Natural killer cell treated with Interleukin-12 subunit alpha and Interleukin-12 subunit beta and Interleukin-15 and Interleukin-18, amount 100 ng/mL, for 72 hours (primary cell): Measurements from ENCODE around the gene GLI3. TPM values are rescaled to one million over a fixed set of nuclear protein-coding genes. Genes with fewer than 3 reads are reported as not detected.

Experiments used
- ATAC-seq, 2 donors: fragments of 150-1000 bp; cut with Tn5 transposase in 1 of 2; sonication (Bioruptor Pico), chemical (Tn5 transposase) in 1 of 2; 2 replicates each; pipeline ENCODE4 v1.10.0; 2021
- DNase-seq: peaks from one replicate; pipeline ENCODE4 v3.0.0; 2022; ENCODE audit warnings: low spot score
- H3K27ac Mint-ChIP-seq, 2 donors: 1 replicate in 1 of 2; 2 replicates in 1 of 2; pipeline ENCODE4 v1.8.0; 2022; ENCODE audit warnings: mixed read lengths in 2 of 2, mild to moderate bottlenecking in 1 of 2, moderate library complexity in 1 of 2
- H3K27me3 Mint-ChIP-seq, 2 donors: 1 replicate in 1 of 2; 2 replicates in 1 of 2; pipeline ENCODE4 v1.8.0; 2022; ENCODE audit warnings: mixed read lengths in 2 of 2
- H3K36me3 Mint-ChIP-seq: one replicate; pipeline ENCODE4 v1.8.0; 2022; ENCODE audit warnings: mixed read lengths
- H3K4me1 Mint-ChIP-seq, 2 donors: 1 replicate in 1 of 2; 2 replicates in 1 of 2; pipeline ENCODE4 v1.8.0; 2022; ENCODE audit warnings: low read depth in 2 of 2, mixed read lengths in 2 of 2, mild to moderate bottlenecking in 1 of 2
- H3K4me3 Mint-ChIP-seq: one replicate; pipeline ENCODE4 v1.8.0; 2022; ENCODE audit warnings: mixed read lengths
- H3K9me3 Mint-ChIP-seq: 2 replicates; pipeline ENCODE4 v1.8.0; 2022; ENCODE audit warnings: mixed read lengths
- total RNA-seq, 2 donors: library from RNA; stranded (reverse); gene quantifications; one replicate each; pipeline ENCODE4 v1.2.3, GENCODE V29; 2022

Gene GLI3
- total RNA-seq, 2 donors from 2014 or later, result 0.25 to 1.1 TPM

DNA sequence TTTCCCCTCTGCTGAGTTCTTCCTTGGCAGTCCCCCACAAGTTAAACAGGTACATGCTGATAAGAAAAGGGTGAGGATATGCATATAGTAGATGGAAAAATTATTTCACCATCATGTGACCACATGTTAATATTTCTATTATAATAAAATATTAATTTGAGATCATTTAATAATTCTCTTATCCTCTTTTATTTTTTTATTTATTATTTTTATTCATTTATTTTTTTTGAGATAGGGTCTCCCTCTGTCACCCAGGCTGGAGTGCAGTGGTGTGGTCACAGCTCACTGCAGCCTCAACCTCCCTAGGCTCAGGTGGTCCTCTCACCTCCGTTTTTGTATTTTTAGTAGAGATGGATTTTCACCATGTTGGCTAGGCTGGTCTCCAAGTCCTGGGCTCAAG, 11.6 kb upstream of the GLI3 start:
- Mint-ChIP-seq H3K27me3 (peaks cover 0 to 5% of the 10 kb centered on the region in 2 donors), H3K36me3 (no peaks in the 10 kb centered on the region), H3K4me1 (peaks cover 0 to 16% of the 10 kb centered on the region in 2 donors), H3K4me3 (no peak overlapping the region), H3K9me3 (no peaks in the 10 kb centered on the region), H3K27ac (no peak overlapping the region)
- ATAC-seq (no peak), DNase-seq (no peak)

- Mint-ChIP-seq H3K27ac (no peak overlapping the region), H3K36me3 (no peaks in the 10 kb centered on the region), H3K9me3 (no peaks in the 10 kb centered on the region), H3K4me1 (peaks cover 0 to 16% of the 10 kb centered on the region in 2 donors), H3K4me3 (no peak overlapping the region), H3K27me3 (peaks cover 0 to 9% of the 10 kb centered on the region in 2 donors)
- no peak for DNase-seq
- ATAC-seq, result no peak
These were observed 10.3 kb upstream of the GLI3 start for GRCh38 chr7:42247301-42247700.

DNA sequence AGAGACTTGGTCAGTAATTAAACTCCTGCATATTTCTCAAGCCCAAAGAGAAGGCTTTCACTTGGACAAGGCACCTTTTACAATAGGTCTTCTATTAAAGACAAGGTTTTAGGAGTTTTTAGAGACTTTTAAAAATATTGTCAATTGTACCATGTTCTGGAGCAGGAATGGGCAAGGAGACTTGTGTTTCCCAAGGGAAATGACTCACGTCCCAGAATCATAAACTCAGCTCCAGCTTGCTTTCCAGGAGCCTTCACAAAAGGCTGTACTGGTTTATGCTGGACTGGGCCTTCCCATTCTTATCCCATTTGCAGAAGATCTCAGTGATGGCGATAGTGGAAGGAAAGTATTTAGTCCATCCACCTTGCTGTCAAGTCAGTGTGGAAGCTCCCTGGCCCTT, 7.8 kb upstream of the GLI3 start:
- H3K27me3 Mint-ChIP-seq, result peaks cover 17 to 19% of the 10 kb centered on the region in 2 donors
- H3K9me3 Mint-ChIP-seq, result no peaks in the 10 kb centered on the region
- no peak overlapping the region for H3K27ac Mint-ChIP-seq
- peaks cover 0 to 16% of the 10 kb centered on the region in 2 donors for H3K4me1 Mint-ChIP-seq
- ATAC-seq, result no peak
- no peak overlapping the region for H3K4me3 Mint-ChIP-seq
- no peak for DNase-seq
- H3K36me3 Mint-ChIP-seq, result no peaks in the 10 kb centered on the region

DNA sequence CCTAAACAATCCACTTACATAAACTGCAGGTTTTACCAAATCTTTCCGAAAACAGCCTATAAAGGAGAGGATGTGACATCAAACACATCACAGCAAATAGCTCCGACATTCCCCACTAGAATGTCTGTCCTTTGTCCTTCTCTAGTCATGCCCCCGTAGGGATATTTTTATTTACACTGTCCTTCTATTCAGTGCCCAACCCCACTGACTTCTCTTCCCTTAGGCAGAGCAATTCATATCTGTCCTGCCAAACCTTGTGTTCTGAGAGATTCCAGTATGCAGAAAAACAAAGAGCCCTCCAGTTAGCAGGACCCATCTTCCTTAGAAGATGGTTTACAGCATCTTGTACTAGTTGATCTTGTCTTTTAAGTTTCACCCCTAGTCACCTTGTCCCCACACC, 5.4 kb upstream of the GLI3 start:
- Mint-ChIP-seq H3K4me3 (no peak overlapping the region), H3K9me3 (no peaks in the 10 kb centered on the region), H3K27ac (no peak overlapping the region), H3K27me3 (peaks cover 34 to 40% of the 10 kb centered on the region in 2 donors), H3K4me1 (peaks cover 5 to 19% of the 10 kb centered on the region in 2 donors), H3K36me3 (no peaks in the 10 kb centered on the region)
- ATAC-seq, result no peak
- no peak for DNase-seq

DNA sequence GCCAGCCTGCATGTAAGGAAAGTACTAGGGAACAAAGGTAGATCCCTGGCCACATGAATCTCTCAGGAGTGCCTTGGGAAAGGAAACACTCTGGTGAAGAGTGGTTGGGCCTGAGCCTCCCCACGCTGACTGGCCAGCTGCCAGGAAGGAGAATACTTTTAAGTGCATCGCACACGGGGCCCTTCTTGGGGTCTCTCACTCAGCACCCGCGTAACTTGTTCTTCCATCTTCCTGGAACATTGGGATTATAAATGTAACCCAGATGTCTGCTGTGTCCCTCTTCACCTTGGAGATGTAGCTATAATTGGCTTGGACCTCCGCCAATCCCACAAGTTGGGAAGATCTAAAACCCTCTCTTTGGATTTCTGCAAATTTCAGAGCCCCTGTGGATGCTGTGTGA, 4.4 kb upstream of the GLI3 start:
- ATAC-seq (no peak), DNase-seq (no peak)
- peaks cover 5 to 16% of the 10 kb centered on the region in 2 donors for H3K4me1 Mint-ChIP-seq
- H3K27ac Mint-ChIP-seq, result no peak overlapping the region
- peaks cover 34 to 40% of the 10 kb centered on the region in 2 donors for H3K27me3 Mint-ChIP-seq
- no peak overlapping the region for H3K4me3 Mint-ChIP-seq
- no peaks in the 10 kb centered on the region for H3K36me3 Mint-ChIP-seq
- H3K9me3 Mint-ChIP-seq, result no peaks in the 10 kb centered on the region

DNA sequence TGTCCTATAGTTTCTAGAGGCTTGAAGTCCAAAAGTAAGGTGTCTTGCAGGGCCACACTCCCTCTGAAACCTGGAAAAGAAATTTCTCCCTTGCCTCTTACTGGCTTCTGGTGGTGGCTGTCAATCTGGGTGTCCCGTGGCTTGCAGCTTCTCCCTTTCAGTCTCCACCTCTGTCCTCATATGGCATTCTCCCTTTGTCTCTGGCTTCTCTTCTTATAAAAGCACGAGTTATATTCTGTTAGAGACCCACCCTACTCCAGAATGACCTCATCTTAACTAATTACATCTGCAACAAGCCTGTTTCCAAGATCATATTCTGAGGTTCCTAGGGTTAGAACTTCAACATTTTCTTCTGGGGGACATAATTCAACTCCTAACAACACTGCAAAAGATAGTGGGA, 3.4 kb upstream of the GLI3 start:
- peaks cover 5 to 11% of the 10 kb centered on the region in 2 donors for H3K4me1 Mint-ChIP-seq
- no peak for DNase-seq
- no peak overlapping the region for H3K27ac Mint-ChIP-seq

DNA sequence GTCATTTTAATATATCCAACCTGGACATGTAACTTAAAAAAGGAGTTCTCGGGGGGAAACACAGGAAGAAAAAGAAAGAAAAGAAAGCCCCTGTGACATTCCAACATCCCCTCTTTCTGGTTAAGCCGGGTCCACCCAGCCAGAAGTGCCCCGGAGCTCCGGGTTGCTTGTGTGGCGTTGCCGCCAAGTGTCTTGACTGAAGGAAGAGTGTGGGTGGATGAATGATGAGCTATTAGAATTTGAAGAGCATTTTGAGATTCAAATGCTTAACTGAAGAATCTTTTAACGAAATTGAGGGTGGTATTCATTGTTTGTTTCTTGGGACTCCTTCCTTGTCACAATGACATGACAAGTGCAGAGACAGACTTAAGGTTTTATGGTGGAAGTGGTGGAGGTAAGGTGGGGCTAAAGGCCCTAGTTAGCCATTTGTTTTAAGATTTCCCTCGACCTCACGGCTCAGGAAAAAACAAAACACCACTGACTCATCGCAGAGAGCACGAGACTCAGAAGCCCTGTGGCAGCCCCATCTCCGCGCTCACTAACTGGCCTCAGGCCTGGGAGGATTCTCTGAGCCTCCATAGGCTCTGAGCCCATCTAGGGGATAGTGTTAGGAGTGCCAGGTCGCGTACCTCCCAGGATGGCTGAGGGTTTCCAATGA, 1.8 kb upstream of the GLI3 start:
- Mint-ChIP-seq H3K27ac (no peak overlapping the region), H3K9me3 (no peaks in the 10 kb centered on the region), H3K4me1 (peaks cover 5 to 11% of the 10 kb centered on the region in 2 donors), H3K36me3 (no peaks in the 10 kb centered on the region), H3K4me3 (peak overlapping the region; percentile 78), H3K27me3 (peaks cover 43 to 56% of the 10 kb centered on the region in 2 donors)
- DNase-seq, result no peak
- ATAC-seq, result no peak

More for the DNA sequence above, 3.4 kb upstream of the GLI3 start:
- no peaks in the 10 kb centered on the region for H3K9me3 Mint-ChIP-seq
- H3K36me3 Mint-ChIP-seq, result no peaks in the 10 kb centered on the region
- H3K27me3 Mint-ChIP-seq, result peaks cover 38 to 48% of the 10 kb centered on the region in 2 donors
- H3K4me3 Mint-ChIP-seq, result no peak overlapping the region
- no peak for ATAC-seq

DNA sequence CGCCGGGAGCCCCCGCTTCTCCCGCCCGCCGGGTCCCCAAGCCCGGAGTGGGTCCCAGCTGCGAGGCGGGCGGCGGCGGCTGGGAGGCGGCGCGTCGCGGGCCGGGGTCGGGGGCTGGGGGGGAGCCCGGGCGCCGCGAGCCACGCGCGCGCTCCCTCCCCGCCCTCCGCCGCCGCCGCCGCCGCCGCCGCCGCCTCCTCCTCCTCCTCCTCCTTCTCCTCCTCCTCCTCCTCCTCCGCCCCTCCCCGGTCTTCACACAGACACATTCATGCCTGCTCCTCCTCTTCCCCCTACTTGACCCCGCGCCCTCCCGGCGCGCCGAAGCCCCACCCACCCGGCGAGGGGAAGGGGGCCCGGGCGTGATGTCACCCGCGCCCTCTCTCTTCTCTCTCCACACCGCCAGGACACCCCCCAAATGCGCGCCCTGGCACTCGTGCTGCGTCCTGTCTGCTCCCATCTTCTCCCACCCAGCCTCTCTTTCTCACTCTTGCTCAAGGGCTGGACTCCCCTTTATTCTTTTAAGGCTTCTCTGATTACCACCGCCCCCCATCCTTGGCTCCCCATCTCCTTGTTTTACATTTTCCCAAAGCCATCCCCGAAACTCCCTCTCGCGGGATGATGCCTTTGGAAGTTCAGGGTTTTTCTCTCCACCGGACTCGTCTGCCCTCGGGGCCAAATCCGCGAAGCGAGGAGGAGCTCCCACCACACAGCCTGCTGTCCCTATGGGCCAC, 967 bp upstream of the GLI3 start:
- Mint-ChIP-seq H3K27ac (no peak overlapping the region), H3K9me3 (no peaks in the 10 kb centered on the region), H3K36me3 (no peaks in the 10 kb centered on the region), H3K4me3 (peak overlapping the region; percentile 78), H3K4me1 (peaks cover 5 to 11% of the 10 kb centered on the region in 2 donors), H3K27me3 (peaks cover 43 to 61% of the 10 kb centered on the region in 2 donors)
- ATAC-seq (peak; percentile 38 to 50), DNase-seq (no peak)

GRCh38 chr7:42236266-42236975, 588 bp downstream of the GLI3 start:
- H3K4me1 Mint-ChIP-seq, result peaks cover 5 to 11% of the 10 kb centered on the region in 2 donors
- no peaks in the 10 kb centered on the region for H3K9me3 Mint-ChIP-seq
- ATAC-seq (peak; percentile 44 to 47), DNase-seq (no peak)
- no peak overlapping the region for H3K27ac Mint-ChIP-seq
- H3K36me3 Mint-ChIP-seq, result no peaks in the 10 kb centered on the region
- H3K4me3 Mint-ChIP-seq, result peak overlapping the region; percentile 63
- H3K27me3 Mint-ChIP-seq, result peaks cover 42 to 68% of the 10 kb centered on the region in 2 donors

- Mint-ChIP-seq H3K36me3 (no peaks in the 10 kb centered on the region), H3K27ac (no peak overlapping the region), H3K4me1 (peaks cover 5 to 11% of the 10 kb centered on the region in 2 donors), H3K27me3 (peaks cover 43 to 69% of the 10 kb centered on the region in 2 donors), H3K9me3 (no peaks in the 10 kb centered on the region), H3K4me3 (peak overlapping the region; percentile 63)
- ATAC-seq (no peak), DNase-seq (no peak)
These were observed 1.3 kb downstream of the GLI3 start for GRCh38 chr7:42235741-42236161.

DNA sequence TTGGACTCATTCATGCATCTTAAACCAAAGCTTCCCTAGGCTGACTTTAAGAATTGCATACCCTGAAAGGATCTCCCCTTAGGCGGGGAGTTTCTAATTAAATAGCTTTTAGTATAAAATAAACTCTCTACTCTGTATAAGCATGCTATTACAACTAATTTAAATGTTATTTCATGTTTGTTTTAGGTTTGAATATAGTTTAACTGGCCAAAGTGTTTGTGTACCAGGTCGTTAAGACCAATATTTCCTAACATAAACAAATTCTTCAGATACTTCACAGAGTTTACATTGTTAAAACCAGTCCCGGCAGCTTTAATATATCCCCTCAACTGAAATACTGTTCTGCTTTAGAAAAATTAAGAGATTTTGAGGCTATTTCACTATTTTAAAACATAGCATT, 2.3 kb downstream of the GLI3 start:
- DNase-seq, result no peak
- Mint-ChIP-seq H3K36me3 (no peaks in the 10 kb centered on the region), H3K4me3 (no peak overlapping the region), H3K4me1 (peaks cover 5 to 11% of the 10 kb centered on the region in 2 donors), H3K27ac (no peak overlapping the region), H3K27me3 (peaks cover 42 to 60% of the 10 kb centered on the region in 2 donors), H3K9me3 (no peaks in the 10 kb centered on the region)
- no peak for ATAC-seq

DNA sequence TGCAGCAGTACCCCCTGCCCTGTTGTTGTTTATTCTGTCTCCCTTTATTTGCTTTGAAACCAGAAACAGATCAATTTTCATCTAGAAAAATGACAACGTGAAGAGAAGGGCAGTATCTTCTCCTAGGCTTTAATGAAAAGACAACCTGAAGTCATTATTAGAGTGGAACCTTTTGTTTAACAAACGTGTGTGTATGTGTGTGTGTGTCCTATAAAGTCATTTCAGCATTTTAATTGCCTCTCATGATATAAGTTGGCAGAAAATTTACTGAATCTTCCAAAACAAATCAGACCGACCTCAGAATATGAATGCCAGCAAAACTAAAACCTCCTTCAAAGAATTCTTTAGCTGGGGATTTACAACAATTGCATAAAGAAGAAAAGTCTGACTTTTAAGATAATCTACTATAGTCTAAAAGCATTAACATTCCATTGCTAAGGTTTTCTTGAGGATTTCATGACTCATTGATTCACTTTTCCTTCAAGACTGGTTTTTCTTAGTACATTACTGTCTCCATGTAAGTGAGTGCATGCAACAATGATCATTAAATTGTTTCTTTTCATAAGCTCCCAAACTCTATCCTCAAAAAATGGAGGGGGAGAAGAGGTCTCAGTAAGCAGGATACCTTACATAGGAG, 3.2 kb downstream of the GLI3 start:
- Mint-ChIP-seq H3K4me3 (no peak overlapping the region), H3K9me3 (no peaks in the 10 kb centered on the region), H3K27ac (no peak overlapping the region), H3K27me3 (peaks cover 35 to 57% of the 10 kb centered on the region in 2 donors), H3K4me1 (peaks cover 5 to 11% of the 10 kb centered on the region in 2 donors), H3K36me3 (no peaks in the 10 kb centered on the region)
- DNase-seq, result no peak
- ATAC-seq, result no peak

DNA sequence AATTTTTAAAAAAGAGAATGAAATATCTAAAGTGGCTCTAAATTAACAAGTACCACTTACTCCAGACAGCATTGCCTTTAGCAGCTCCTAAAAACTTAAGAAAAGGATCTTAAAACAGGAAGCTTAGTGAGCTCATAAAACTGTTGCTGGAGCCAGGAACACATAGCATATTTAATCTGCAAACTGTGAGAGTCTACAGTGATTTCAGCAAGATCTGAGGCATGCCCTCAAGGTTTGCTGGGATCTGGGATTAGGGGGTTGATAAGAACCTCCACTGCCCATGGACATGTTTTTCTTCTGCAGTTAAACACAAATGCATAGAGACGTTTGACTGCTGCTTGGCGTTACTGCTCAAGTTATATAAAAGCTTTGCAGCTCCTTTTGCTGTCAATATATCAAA, 3.8 kb downstream of the GLI3 start:
- H3K9me3 Mint-ChIP-seq, result no peaks in the 10 kb centered on the region
- no peak overlapping the region for H3K27ac Mint-ChIP-seq
- H3K27me3 Mint-ChIP-seq, result peaks cover 28 to 54% of the 10 kb centered on the region in 2 donors
- H3K4me1 Mint-ChIP-seq, result peaks cover 2 to 7% of the 10 kb centered on the region in 2 donors
- ATAC-seq (no peak), DNase-seq (no peak)
- H3K4me3 Mint-ChIP-seq, result no peak overlapping the region
- no peaks in the 10 kb centered on the region for H3K36me3 Mint-ChIP-seq
